Breast epithelium (tissue), 4 donors: ENCODE measurements around the gene ATF2. TPM values are rescaled to one million over a fixed set of nuclear protein-coding genes. Genes with fewer than 3 reads are reported as not detected.
A peak's percentile ranks its signal among the peaks of the same experiment; 100 is the strongest.

Experiments used
- DNase-seq, 2 donors: peaks; one replicate each; pipeline ENCODE4 v3.0.0-alpha.2; 2019; ENCODE audit warnings: low spot score in 2 of 2
- H3K27ac ChIP-seq, 2 donors: fragments of 200-600 bp; sonication (generic) in 1 of 2; one replicate each; pipeline ENCODE4 v1.5.1; 2016 to 2019; ENCODE audit warnings: mild to moderate bottlenecking in 1 of 2
- H3K27me3 ChIP-seq, 2 donors: fragments of 200-600 bp; sonication (generic) in 1 of 2; one replicate each; pipeline versions ENCODE4 v1.5.1 to v1.6.0; 2017 to 2019; ENCODE audit warnings: control low read depth in 1 of 2, mild to moderate bottlenecking in 1 of 2
- H3K36me3 ChIP-seq: fragments of 200-600 bp; one replicate; pipeline ENCODE4 v1.5.1; 2019
- H3K4me1 ChIP-seq, 2 donors: fragments of 200-600 bp; sonication (generic); one replicate each; pipeline ENCODE4 v1.5.1; 2016 to 2019; ENCODE audit warnings: control low read depth in 1 of 2
- H3K4me3 ChIP-seq, 3 donors: fragments of 200-600 bp; sonication (generic); 1 replicate in 2 of 3; 2 replicates in 1 of 3; pipeline ENCODE4 v1.5.1; 2016 to 2019; ENCODE audit warnings: mild to moderate bottlenecking in 3 of 3, moderate library complexity in 2 of 3
- H3K9me3 ChIP-seq, 2 donors: fragments of 200-600 bp; sonication (generic) in 1 of 2; one replicate each; pipeline ENCODE4 v1.5.1; 2016 to 2019; ENCODE audit warnings: control low read depth in 1 of 2
- POLR2A ChIP-seq: fragments of 450-650 bp; IDR thresholded peaks from one replicate; pipeline ENCODE4 v1.6.1; 2016; ENCODE audit warnings: antibody characterized with exemption, mild to moderate bottlenecking, moderate library complexity
- POLR2AphosphoS5 ChIP-seq, 3 donors: sonication (generic); formaldehyde crosslinking; IDR thresholded peaks; one replicate each; pipeline ENCODE4 v1.6.1; 2017; ENCODE audit warnings: antibody characterized with exemption in 3 of 3
- intact Hi-C: fragments of 100-400 bp; cut with DNase I; formaldehyde crosslinking; loops from one replicate; pipeline ENCODE4 v1.15.1; 2023; ENCODE audit warnings: low total_unique reads
- total RNA-seq, 3 donors: library from RNA; depleted of rRNA; stranded (reverse); fragments of >200 nt; gene quantifications; one replicate each; pipeline ENCODE4 v1.1.0, GENCODE V29; 2016
- TF ChIP-seq, protein P1 (sequence below), 3 donors: fragments of 450-650 bp; IDR thresholded peaks; one replicate each; pipeline ENCODE4 v1.5.1; 2016 to 2017; ENCODE audit warnings: antibody characterized with exemption in 3 of 3, mild to moderate bottlenecking in 3 of 3, moderate library complexity in 3 of 3

ATF2 gene
- total RNA-seq, 3 donors from 2014 or later, result 57.0 to 71.7 (median 61.0) TPM

- intact Hi-C loops, result no loop called here
- TF ChIP-seq, protein P1, sequence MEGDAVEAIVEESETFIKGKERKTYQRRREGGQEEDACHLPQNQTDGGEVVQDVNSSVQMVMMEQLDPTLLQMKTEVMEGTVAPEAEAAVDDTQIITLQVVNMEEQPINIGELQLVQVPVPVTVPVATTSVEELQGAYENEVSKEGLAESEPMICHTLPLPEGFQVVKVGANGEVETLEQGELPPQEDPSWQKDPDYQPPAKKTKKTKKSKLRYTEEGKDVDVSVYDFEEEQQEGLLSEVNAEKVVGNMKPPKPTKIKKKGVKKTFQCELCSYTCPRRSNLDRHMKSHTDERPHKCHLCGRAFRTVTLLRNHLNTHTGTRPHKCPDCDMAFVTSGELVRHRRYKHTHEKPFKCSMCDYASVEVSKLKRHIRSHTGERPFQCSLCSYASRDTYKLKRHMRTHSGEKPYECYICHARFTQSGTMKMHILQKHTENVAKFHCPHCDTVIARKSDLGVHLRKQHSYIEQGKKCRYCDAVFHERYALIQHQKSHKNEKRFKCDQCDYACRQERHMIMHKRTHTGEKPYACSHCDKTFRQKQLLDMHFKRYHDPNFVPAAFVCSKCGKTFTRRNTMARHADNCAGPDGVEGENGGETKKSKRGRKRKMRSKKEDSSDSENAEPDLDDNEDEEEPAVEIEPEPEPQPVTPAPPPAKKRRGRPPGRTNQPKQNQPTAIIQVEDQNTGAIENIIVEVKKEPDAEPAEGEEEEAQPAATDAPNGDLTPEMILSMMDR (IDR thresholded peaks at IDR 0.05), result no peak
- no peak for TF ChIP-seq POLR2AphosphoS5 (IDR thresholded peaks at IDR 0.05)
- TF ChIP-seq POLR2A, result no peak
- Histone ChIP-seq H3K9me3 (no peaks in the 10 kb centered on the region), H3K4me3 (peak overlapping the region in 2 of 3 donors; percentile 82 to 91), H3K27me3 (no peaks in the 10 kb centered on the region), H3K27ac (peak overlapping the region in 1 of 2 donors; percentile 98), H3K36me3 (no peaks in the 10 kb centered on the region), H3K4me1 (peaks cover 0 to 13% of the 10 kb centered on the region in 2 donors)
- DNase-seq, result no peak
These were observed 1.7 kb downstream of the ATF2 start for GRCh38 chr2:175166216-175166824.

GRCh38 chr2:175164235-175164634, 3.8 kb downstream of the ATF2 start:
- intact Hi-C loops, result no loop called here
- no peaks in the 10 kb centered on the region for H3K27me3 ChIP-seq
- no peak overlapping the region for H3K27ac ChIP-seq
- TF ChIP-seq POLR2A, result no peak
- TF ChIP-seq, protein P1 (IDR thresholded peaks at IDR 0.05), result no peak
- TF ChIP-seq POLR2AphosphoS5 (IDR thresholded peaks at IDR 0.05), result no peak
- H3K36me3 ChIP-seq, result no peaks in the 10 kb centered on the region
- no peak for DNase-seq
- no peak overlapping the region for H3K4me3 ChIP-seq
- no peaks in the 10 kb centered on the region for H3K9me3 ChIP-seq
- H3K4me1 ChIP-seq, result peaks cover 0 to 11% of the 10 kb centered on the region in 2 donors

GRCh38 chr2:175158894-175159293, 9.1 kb downstream of the ATF2 start:
- H3K27me3 ChIP-seq, result no peaks in the 10 kb centered on the region
- H3K27ac ChIP-seq, result no peak overlapping the region
- DNase-seq, result no peak
- H3K9me3 ChIP-seq, result no peaks in the 10 kb centered on the region
- TF ChIP-seq POLR2AphosphoS5 (IDR thresholded peaks at IDR 0.05) (no peak), POLR2A (no peak)
- TF ChIP-seq, protein P1 (IDR thresholded peaks at IDR 0.05), result no peak
- H3K4me3 ChIP-seq, result no peak overlapping the region
- intact Hi-C loops, result no loop called here
- no peaks in the 10 kb centered on the region for H3K36me3 ChIP-seq
- H3K4me1 ChIP-seq, result no peaks in the 10 kb centered on the region

- Histone ChIP-seq H3K4me1 (no peaks in the 10 kb centered on the region), H3K27ac (no peak overlapping the region), H3K4me3 (no peak overlapping the region), H3K36me3 (no peaks in the 10 kb centered on the region), H3K9me3 (no peaks in the 10 kb centered on the region), H3K27me3 (no peaks in the 10 kb centered on the region)
- intact Hi-C loops, result no loop called here
- no peak for DNase-seq
- TF ChIP-seq POLR2AphosphoS5 (IDR thresholded peaks at IDR 0.05) (no peak), POLR2A (no peak)
- TF ChIP-seq, protein P1 (IDR thresholded peaks at IDR 0.05), result no peak
These were observed 11.5 kb downstream of the ATF2 start for GRCh38 chr2:175156534-175156933.

DNA sequence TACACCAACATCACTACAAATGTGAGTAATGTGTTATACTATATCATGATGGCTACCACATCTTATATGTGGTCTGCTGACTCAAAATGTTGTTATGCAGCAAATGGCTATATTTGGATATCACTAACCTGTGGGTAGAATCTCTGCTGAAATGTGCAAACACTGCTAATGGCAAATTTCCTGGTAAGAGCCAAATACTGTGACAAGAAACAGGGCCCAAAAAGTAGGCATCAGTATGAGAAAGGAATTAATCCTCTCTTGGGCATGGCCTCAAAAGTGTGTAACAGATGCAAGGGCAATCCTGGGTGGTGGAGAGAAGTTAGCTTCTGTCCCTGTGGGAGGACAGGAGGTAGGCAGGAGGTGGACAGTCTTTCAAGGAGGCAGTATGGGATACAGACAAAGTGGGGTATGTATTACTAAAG, 13.3 kb downstream of the ATF2 start:
- Histone ChIP-seq H3K27ac (no peak overlapping the region), H3K9me3 (no peaks in the 10 kb centered on the region), H3K4me1 (no peaks in the 10 kb centered on the region), H3K27me3 (no peaks in the 10 kb centered on the region), H3K4me3 (no peak overlapping the region), H3K36me3 (no peaks in the 10 kb centered on the region)
- intact Hi-C loops, result no loop called here
- DNase-seq, result no peak
- no peak for TF ChIP-seq POLR2A
- TF ChIP-seq, protein P1 (IDR thresholded peaks at IDR 0.05), result no peak
- no peak for TF ChIP-seq POLR2AphosphoS5 (IDR thresholded peaks at IDR 0.05)
